ENCODE measurements around the gene KCNA10.

DNA sequence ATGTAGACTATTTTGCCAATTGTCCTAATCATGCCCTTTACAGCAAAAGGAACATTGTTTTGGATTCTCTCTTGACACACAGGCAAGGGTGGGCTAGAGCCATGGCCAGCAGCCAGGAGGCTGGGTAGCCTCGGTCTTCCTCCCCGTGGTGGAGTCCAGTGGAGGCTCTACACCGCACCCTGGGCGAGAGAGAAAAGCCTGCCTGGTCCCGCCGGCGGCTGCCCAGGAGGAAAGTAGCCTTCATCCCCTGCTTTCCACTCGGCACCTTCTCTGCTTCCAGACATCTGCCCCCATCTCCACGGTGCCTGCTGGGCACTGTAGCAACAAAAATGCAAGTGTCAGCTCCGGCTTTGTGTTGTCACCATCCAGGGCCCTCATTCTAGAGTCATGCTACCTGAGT is 46.4 kb downstream of the KCNA10 start:
- TF ChIP-seq POLR2AphosphoS5 (IDR thresholded peaks at IDR 0.05): no peak
- TF ChIP-seq, protein P1, sequence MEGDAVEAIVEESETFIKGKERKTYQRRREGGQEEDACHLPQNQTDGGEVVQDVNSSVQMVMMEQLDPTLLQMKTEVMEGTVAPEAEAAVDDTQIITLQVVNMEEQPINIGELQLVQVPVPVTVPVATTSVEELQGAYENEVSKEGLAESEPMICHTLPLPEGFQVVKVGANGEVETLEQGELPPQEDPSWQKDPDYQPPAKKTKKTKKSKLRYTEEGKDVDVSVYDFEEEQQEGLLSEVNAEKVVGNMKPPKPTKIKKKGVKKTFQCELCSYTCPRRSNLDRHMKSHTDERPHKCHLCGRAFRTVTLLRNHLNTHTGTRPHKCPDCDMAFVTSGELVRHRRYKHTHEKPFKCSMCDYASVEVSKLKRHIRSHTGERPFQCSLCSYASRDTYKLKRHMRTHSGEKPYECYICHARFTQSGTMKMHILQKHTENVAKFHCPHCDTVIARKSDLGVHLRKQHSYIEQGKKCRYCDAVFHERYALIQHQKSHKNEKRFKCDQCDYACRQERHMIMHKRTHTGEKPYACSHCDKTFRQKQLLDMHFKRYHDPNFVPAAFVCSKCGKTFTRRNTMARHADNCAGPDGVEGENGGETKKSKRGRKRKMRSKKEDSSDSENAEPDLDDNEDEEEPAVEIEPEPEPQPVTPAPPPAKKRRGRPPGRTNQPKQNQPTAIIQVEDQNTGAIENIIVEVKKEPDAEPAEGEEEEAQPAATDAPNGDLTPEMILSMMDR (IDR thresholded peaks at IDR 0.05): no peak
- TF ChIP-seq POLR2A (IDR thresholded peaks at IDR 0.05): no peak

Measured in prostate gland (tissue), 2 donors.